Keratinocyte (primary cell): ENCODE measurements around the gene EXOC4. TPM values are rescaled to one million over a fixed set of nuclear protein-coding genes. Genes with fewer than 3 reads are reported as not detected.

ENCODE experiments used
- DNase-seq: peaks from one replicate; pipeline ENCODE4 v3.0.0-alpha.2; 2011; ENCODE audit warnings: low read depth, missing footprints, low spot score
- FAIRE-seq: peaks from 2 replicates; lab custom pipeline; 2011; peaks lifted over from hg19 to GRCh38; lab: Jason Lieb, UNC
- H2AFZ ChIP-seq: 2 replicates; pipeline ENCODE4 v1.6.0; 2012; ENCODE audit warnings: low read length, control low read depth, inconsistent platforms; ENCODE audit not compliant: control insufficient read depth
- H3K27ac ChIP-seq: 2 replicates; pipeline ENCODE4 v1.5.1; 2011; ENCODE audit warnings: low read length; ENCODE audit not compliant: control insufficient read depth, insufficient read depth
- H3K27me3 ChIP-seq: 3 replicates; pipeline ENCODE4 v1.6.0; 2011; ENCODE audit warnings: low read length; ENCODE audit not compliant: control insufficient read depth, insufficient read depth; ENCODE audit errors: extremely low read depth
- H3K36me3 ChIP-seq, 2 experiments: 2 replicates in 1 of 2; 3 replicates in 1 of 2; pipeline ENCODE4 v1.5.1; 2011; ENCODE audit warnings: low read length in 2 of 2, mild to moderate bottlenecking in 1 of 2; ENCODE audit not compliant: control insufficient read depth in 2 of 2, insufficient read depth in 2 of 2; ENCODE audit errors: extremely low read depth in 1 of 2
- H3K4me1 ChIP-seq: 3 replicates; pipeline ENCODE4 v1.5.1; 2011; ENCODE audit warnings: low read length; ENCODE audit not compliant: control insufficient read depth, insufficient read depth; ENCODE audit errors: extremely low read depth
- H3K4me2 ChIP-seq: 3 replicates; pipeline ENCODE4 v1.6.0; 2011; ENCODE audit warnings: low read depth, low read length; ENCODE audit not compliant: control insufficient read depth, insufficient read depth; ENCODE audit errors: extremely low read depth
- H3K4me3 ChIP-seq, 3 experiments: fragments of 200-600 bp in 1 of 3; sonication (generic) in 1 of 3; 2 replicates in 2 of 3; 3 replicates in 1 of 3; pipeline ENCODE4 v1.5.1; 2011 to 2016; ENCODE audit warnings: low read length in 3 of 3, mild to moderate bottlenecking in 3 of 3, control low read depth in 2 of 3, inconsistent platforms in 1 of 3, low read depth in 1 of 3, mixed read lengths in 1 of 3, mixed run types in 1 of 3, moderate library complexity in 1 of 3; ENCODE audit not compliant: control insufficient read depth in 2 of 3, insufficient read depth in 2 of 3; ENCODE audit errors: extremely low read depth in 1 of 3
- H3K79me2 ChIP-seq: 2 replicates; pipeline ENCODE4 v1.6.0; 2012; ENCODE audit warnings: low read length; ENCODE audit not compliant: control insufficient read depth, insufficient read depth
- H3K9ac ChIP-seq: 3 replicates; pipeline ENCODE4 v1.6.0; 2011; ENCODE audit warnings: low read length; ENCODE audit not compliant: control insufficient read depth, insufficient read depth; ENCODE audit errors: extremely low read depth
- H3K9me1 ChIP-seq: 3 replicates; pipeline ENCODE4 v1.6.0; 2011; ENCODE audit warnings: low read length; ENCODE audit not compliant: control insufficient read depth, insufficient read depth; ENCODE audit errors: extremely low read depth
- H3K9me3 ChIP-seq: 2 replicates; pipeline ENCODE4 v1.5.1; 2012; ENCODE audit warnings: low read depth, low read length; ENCODE audit not compliant: control insufficient read depth
- H4K20me1 ChIP-seq: 3 replicates; pipeline ENCODE4 v1.6.0; 2011; ENCODE audit warnings: low read length; ENCODE audit not compliant: control insufficient read depth, insufficient read depth; ENCODE audit errors: extremely low read depth
- EZH2 ChIP-seq: IDR thresholded peaks from one replicate; pipeline ENCODE4 v1.6.1; 2012; ENCODE audit warnings: inconsistent platforms, mild to moderate bottlenecking, low read length, moderate library complexity
- dilution Hi-C: fragments of 300-500 bp; cut with MboI; formaldehyde crosslinking; loops from one replicate; pipeline ENCODE4 v1.7.0; 2020; ENCODE audit warnings: low sequenced_read_pairs; ENCODE audit not compliant: extremely low pct_ligation_motif_present
- polyA plus RNA-seq, 5 experiments: library from polyadenylated mRNA; depleted of rRNA in 3 of 5; stranded (reverse) in 3 of 5; stranded (forward) in 1 of 5; unstranded in 1 of 5; fragments of >200 nt; gene quantifications; 1 replicate in 1 of 5; 2 replicates in 3 of 5; 3 replicates in 1 of 5; pipeline versions ENCODE4 v1.2.1 to v1.2.3, GENCODE V29; 2011 to 2012; ENCODE audit warnings: missing spikeins in 2 of 5, low read depth in 1 of 5, low replicate concordance in 1 of 5
- TF ChIP-seq, protein P1 (sequence below), 3 experiments: IDR thresholded peaks in 1 of 3; conservative IDR thresholded peaks in 1 of 3; optimal IDR thresholded peaks in 1 of 3; 2 replicates in 2 of 3; 3 replicates in 1 of 3; pipeline versions ENCODE3 to v1.5.1; 2011; ENCODE audit warnings: low read length in 3 of 3, mild to moderate bottlenecking in 3 of 3, moderate library complexity in 2 of 3, control low read depth in 1 of 3, inconsistent platforms in 1 of 3; ENCODE audit not compliant: insufficient read depth in 2 of 3; ENCODE audit errors: extremely low read depth in 1 of 3

The EXOC4 gene
- polyA plus RNA-seq, 1 donor (not counting 4 experiments of a cell fraction or from before 2014, with no cell fraction given), result 52.6 TPM

DNA sequence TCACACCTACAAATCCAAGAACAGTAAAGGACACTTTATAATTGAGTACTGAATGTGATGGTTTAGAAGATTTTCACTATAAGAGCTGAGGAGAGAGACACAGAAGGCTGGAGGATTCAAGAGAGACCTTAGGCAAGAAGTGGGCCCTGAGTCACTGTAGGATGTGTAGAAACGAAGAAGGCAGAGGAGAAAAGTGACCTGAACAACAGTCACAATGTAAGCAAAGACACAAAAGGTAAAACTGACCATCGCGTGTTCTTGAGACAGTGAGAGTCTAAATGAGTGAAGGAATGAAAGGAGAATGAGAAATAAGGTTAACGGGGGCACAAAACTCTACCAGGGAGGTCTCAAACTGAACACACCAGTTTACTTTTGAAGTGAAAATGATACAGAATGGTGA, 576.0 kb downstream of the EXOC4 start:
- Histone ChIP-seq H4K20me1 (no peaks in the 10 kb centered on the region), H3K4me2 (no peak overlapping the region), H3K27me3 (no peaks in the 10 kb centered on the region), H3K4me1 (peaks cover 5% of the 10 kb centered on the region), H3K27ac (no peak overlapping the region), H3K79me2 (no peaks in the 10 kb centered on the region), H3K9me1 (no peaks in the 10 kb centered on the region), H3K9ac (no peak overlapping the region), H3K36me3 (no peaks in the 10 kb centered on the region), H2AFZ (no peak overlapping the region), H3K9me3 (no peaks in the 10 kb centered on the region), H3K4me3 (no peak overlapping the region)
- FAIRE-seq (no peak), DNase-seq (no peak)
- TF ChIP-seq, protein P1, sequence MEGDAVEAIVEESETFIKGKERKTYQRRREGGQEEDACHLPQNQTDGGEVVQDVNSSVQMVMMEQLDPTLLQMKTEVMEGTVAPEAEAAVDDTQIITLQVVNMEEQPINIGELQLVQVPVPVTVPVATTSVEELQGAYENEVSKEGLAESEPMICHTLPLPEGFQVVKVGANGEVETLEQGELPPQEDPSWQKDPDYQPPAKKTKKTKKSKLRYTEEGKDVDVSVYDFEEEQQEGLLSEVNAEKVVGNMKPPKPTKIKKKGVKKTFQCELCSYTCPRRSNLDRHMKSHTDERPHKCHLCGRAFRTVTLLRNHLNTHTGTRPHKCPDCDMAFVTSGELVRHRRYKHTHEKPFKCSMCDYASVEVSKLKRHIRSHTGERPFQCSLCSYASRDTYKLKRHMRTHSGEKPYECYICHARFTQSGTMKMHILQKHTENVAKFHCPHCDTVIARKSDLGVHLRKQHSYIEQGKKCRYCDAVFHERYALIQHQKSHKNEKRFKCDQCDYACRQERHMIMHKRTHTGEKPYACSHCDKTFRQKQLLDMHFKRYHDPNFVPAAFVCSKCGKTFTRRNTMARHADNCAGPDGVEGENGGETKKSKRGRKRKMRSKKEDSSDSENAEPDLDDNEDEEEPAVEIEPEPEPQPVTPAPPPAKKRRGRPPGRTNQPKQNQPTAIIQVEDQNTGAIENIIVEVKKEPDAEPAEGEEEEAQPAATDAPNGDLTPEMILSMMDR (optimal IDR thresholded peaks at IDR 0.05 in 1 of 3, IDR thresholded peaks at IDR 0.05 in 1 of 3, conservative IDR thresholded peaks at IDR 0.05 in 1 of 3; ENCODE audit: extremely low read depth in 1 of 3, insufficient read depth in 2 of 3, low read length in 3 of 3), result no peak
- no peak for TF ChIP-seq EZH2
- dilution Hi-C loops, result no loop called here

DNA sequence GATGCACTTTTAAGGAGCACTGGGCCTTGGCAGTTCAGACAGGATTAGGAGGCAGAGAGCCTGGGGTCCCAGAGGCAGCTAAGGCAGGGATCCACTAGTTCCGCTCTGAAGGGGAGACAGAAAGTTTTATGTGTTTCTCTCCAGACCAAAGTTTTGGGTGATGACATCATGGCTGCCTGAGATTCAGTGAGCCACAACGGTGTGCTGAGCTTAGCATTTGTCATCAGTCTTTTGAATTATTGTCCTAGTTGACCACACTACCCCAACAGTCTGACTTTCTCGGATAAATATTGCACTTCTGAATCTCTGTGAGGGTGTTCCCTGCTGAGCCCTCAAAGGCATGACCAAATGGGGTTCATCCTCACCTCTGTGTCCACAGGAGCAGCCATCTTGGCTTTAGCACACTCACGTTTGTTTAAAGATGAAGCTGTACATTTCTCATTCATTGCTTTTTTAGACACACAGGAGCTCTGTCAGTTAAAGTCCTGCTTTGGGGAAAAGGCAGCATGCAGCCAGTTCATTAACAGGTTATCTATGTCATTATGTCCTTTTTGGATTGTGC, 576.5 kb downstream of the EXOC4 start:
- peak; percentile 5 for FAIRE-seq
- TF ChIP-seq, protein P1 (optimal IDR thresholded peaks at IDR 0.05 in 1 of 3, IDR thresholded peaks at IDR 0.05 in 1 of 3, conservative IDR thresholded peaks at IDR 0.05 in 1 of 3; ENCODE audit: extremely low read depth in 1 of 3, insufficient read depth in 2 of 3, low read length in 3 of 3), result no peak
- no peak for TF ChIP-seq EZH2
- no peak overlapping the region for H3K27ac ChIP-seq

More for the DNA sequence above, 576.5 kb downstream of the EXOC4 start:
- H3K27me3 ChIP-seq, result no peaks in the 10 kb centered on the region
- dilution Hi-C loops, result no loop called here
- H3K36me3 ChIP-seq, result no peaks in the 10 kb centered on the region
- DNase-seq, result no peak
- peaks cover 5% of the 10 kb centered on the region for H3K4me1 ChIP-seq
- H2AFZ ChIP-seq, result no peak overlapping the region
- no peaks in the 10 kb centered on the region for H3K9me3 ChIP-seq
- H3K9me1 ChIP-seq, result no peaks in the 10 kb centered on the region
- no peak overlapping the region for H3K9ac ChIP-seq
- no peak overlapping the region for H3K4me2 ChIP-seq
- no peak overlapping the region for H3K4me3 ChIP-seq
- no peaks in the 10 kb centered on the region for H3K79me2 ChIP-seq
- H4K20me1 ChIP-seq, result no peaks in the 10 kb centered on the region
